ENCODE data around the gene PUDP.

DNA sequence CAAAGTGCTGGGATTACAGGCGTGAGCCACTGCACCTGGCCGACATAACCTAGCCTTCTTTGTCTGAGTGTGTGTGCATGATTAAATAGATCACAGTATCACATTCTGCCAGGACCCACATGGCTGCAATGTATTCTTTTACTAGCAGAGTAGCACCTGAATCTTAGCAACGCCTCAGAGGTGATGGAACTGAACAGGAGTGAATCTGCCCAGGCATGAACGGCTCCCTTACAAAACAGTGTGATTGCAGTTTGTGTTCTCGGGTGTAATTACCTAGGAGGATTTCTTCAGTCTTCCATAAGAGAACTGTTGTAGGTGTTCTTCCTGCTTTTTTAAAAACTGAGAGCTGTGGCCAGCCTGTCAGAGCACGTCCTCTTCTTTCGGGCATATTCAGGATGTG lies 123.1 kb downstream of the PUDP start:
- TF ChIP-seq POLR2AphosphoS5 (IDR thresholded peaks at IDR 0.05; ENCODE audit: borderline replicate concordance, low read depth, low read length) (no peak), EZH2 (IDR thresholded peaks at IDR 0.05) (no peak)

All from SK-N-MC (cell line).